MM.1S (cell line): ENCODE results near the gene ST6GALNAC2.
"Not testable (repeated sequence)": the region's sequence is repeated elsewhere in the genome, so short reads cannot be mapped to it uniquely, and the experiment has no call there.

Experiments used
- DNase-seq: peaks from one replicate; pipeline ENCODE4 v3.0.0-alpha.2; 2015
- H2AFZ ChIP-seq: fragments of 300-600 bp; sonication (generic); 2 replicates; pipeline ENCODE4 v1.6.0; 2016; ENCODE audit warnings: antibody characterized with exemption, low read length
- H3F3A ChIP-seq: fragments of 300-600 bp; sonication (generic); 2 replicates; pipeline ENCODE4 v1.6.1; 2016; ENCODE audit warnings: mild to moderate bottlenecking, antibody characterized with exemption, low read length, moderate library complexity, mixed read lengths; ENCODE audit not compliant: insufficient read depth
- H3K27ac ChIP-seq: fragments of 300-600 bp; sonication (generic); 2 replicates; pipeline ENCODE4 v1.5.1; 2016; ENCODE audit warnings: mild to moderate bottlenecking, low read length
- H3K27me3 ChIP-seq: fragments of 300-600 bp; sonication (generic); replicated peaks from 2 replicates; pipeline ENCODE4 v1.6.0; 2016; ENCODE audit warnings: low read length; ENCODE audit not compliant: insufficient read depth
- H3K36me3 ChIP-seq: fragments of 300-600 bp; sonication (generic); replicated peaks from 2 replicates; pipeline ENCODE4 v1.6.1; 2016; ENCODE audit warnings: mild to moderate bottlenecking, low read length, mixed read lengths; ENCODE audit not compliant: insufficient read depth
- H3K4me1 ChIP-seq: fragments of 300-600 bp; sonication (generic); 2 replicates; pipeline ENCODE4 v1.6.1; 2016; ENCODE audit warnings: low read length, mixed read lengths
- H3K4me2 ChIP-seq: fragments of 300-600 bp; sonication (generic); 2 replicates; pipeline ENCODE4 v1.6.0; 2016; ENCODE audit warnings: low read depth, low read length
- H3K4me3 ChIP-seq: fragments of 300-600 bp; sonication (generic); 2 replicates; pipeline ENCODE4 v1.5.1; 2016; ENCODE audit warnings: low read length, mixed read lengths
- H3K79me2 ChIP-seq: fragments of 300-600 bp; sonication (generic); 2 replicates; pipeline ENCODE4 v1.6.1; 2016; ENCODE audit warnings: mixed run types, low read length, mixed read lengths
- H3K9ac ChIP-seq: fragments of 300-600 bp; sonication (generic); 2 replicates; pipeline ENCODE4 v1.6.1; 2016; ENCODE audit warnings: low read length, mixed read lengths
- H3K9me2 ChIP-seq: fragments of 300-600 bp; sonication (generic); replicated peaks from 2 replicates; pipeline ENCODE4 v1.6.1; 2016; ENCODE audit warnings: mild to moderate bottlenecking, low read length, mixed read lengths; ENCODE audit not compliant: insufficient read depth
- H3K9me3 ChIP-seq: fragments of 300-600 bp; sonication (generic); replicated peaks from 2 replicates; pipeline ENCODE4 v1.6.1; 2016; ENCODE audit warnings: mild to moderate bottlenecking, low read length, mixed read lengths; ENCODE audit not compliant: insufficient read depth
- H4K20me1 ChIP-seq: fragments of 300-600 bp; sonication (generic); 2 replicates; pipeline ENCODE4 v1.6.1; 2016; ENCODE audit warnings: mild to moderate bottlenecking, low read length, moderate library complexity, mixed read lengths; ENCODE audit not compliant: insufficient read depth
- CTCF ChIP-seq: fragments of 300-600 bp; sonication (generic); IDR thresholded peaks from 2 replicates; pipeline ENCODE4 v1.5.1; 2016; ENCODE audit warnings: antibody characterized with exemption, low read length, mixed read lengths
- EZH2 ChIP-seq: fragments of 300-600 bp; sonication (generic); optimal IDR thresholded peaks from 2 replicates; pipeline ENCODE3; 2017; ENCODE audit warnings: low read depth, mild to moderate bottlenecking, antibody characterized with exemption, low read length, mixed read lengths
- EZH2phosphoT487 ChIP-seq: fragments of 300-600 bp; sonication (generic); IDR thresholded peaks from 2 replicates; pipeline ENCODE4 v1.6.1; 2018; ENCODE audit warnings: antibody characterized with exemption, low read length

ST6GALNAC2 gene

GRCh38 chr17:76617838-76618237, 32.2 kb upstream of the ST6GALNAC2 start:
- Histone ChIP-seq H2AFZ (no peak overlapping the region), H3K4me2 (no peak overlapping the region), H3K36me3 (no peaks in the 10 kb centered on the region), H3K27me3 (peaks cover 25% of the 10 kb centered on the region), H3K9me3 (no peaks in the 10 kb centered on the region), H3K4me3 (no peak overlapping the region), H3F3A (no peaks in the 10 kb centered on the region), H3K27ac (no peak overlapping the region), H4K20me1 (no peaks in the 10 kb centered on the region; the same call in 1 of the 2 replicates), H3K9me2 (no peaks in the 10 kb centered on the region), H3K79me2 (no peaks in the 10 kb centered on the region), H3K4me1 (no peaks in the 10 kb centered on the region), H3K9ac (no peak overlapping the region)
- DNase-seq, result no peak
- TF ChIP-seq EZH2phosphoT487 (no peak), EZH2 (no peak), CTCF (no peak)

DNA sequence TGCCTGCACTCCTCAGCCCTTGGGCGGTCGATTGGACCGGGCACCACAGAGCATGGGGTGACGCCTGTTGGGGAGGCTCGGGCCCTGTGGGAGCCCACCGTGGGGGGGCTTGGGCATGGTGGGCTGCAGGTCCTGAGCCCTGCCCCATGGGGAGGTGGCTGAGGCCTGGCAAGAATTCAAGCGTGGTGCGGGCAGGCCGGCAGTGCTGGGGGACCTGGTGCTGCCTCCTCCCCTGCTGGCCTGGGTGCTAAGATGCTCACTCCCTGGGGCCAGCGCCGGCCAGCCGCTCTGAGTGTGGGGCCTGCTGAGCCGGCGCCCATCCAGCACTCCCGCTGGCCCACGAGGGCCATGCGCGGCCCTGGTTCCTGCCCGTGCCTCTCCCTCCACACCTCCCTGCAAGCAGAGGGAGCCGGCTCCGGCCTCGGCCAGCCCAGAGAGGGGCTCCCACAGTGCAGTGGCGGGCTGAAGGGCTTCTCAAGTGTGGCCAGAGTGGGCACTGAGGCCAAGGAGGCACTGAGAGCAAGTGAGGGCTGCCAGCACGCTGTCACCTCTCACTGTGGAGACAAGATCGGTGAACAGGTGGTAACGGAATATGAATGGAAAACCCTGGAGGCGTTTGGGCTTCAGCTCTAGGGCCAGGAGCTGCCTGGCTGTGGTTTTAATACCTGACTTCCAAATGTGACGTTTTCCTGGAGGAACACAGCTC, 29.4 kb upstream of the ST6GALNAC2 start:
- no peak for TF ChIP-seq EZH2phosphoT487
- no peak for TF ChIP-seq CTCF
- no peak for TF ChIP-seq EZH2
- no peaks in the 10 kb centered on the region for H4K20me1 ChIP-seq
- H3K27me3 ChIP-seq, result peaks cover 30% of the 10 kb centered on the region
- no peak overlapping the region for H3K9ac ChIP-seq
- H3K79me2 ChIP-seq, result no peaks in the 10 kb centered on the region
- no peaks in the 10 kb centered on the region for H3K9me3 ChIP-seq
- H3K27ac ChIP-seq, result no peak overlapping the region
- no peak overlapping the region for H3K4me3 ChIP-seq
- no peaks in the 10 kb centered on the region for H3F3A ChIP-seq
- no peak overlapping the region for H2AFZ ChIP-seq
- DNase-seq, result no peak
- no peak overlapping the region for H3K4me2 ChIP-seq
- H3K4me1 ChIP-seq, result no peaks in the 10 kb centered on the region
- no peaks in the 10 kb centered on the region for H3K36me3 ChIP-seq
- no peaks in the 10 kb centered on the region for H3K9me2 ChIP-seq

DNA sequence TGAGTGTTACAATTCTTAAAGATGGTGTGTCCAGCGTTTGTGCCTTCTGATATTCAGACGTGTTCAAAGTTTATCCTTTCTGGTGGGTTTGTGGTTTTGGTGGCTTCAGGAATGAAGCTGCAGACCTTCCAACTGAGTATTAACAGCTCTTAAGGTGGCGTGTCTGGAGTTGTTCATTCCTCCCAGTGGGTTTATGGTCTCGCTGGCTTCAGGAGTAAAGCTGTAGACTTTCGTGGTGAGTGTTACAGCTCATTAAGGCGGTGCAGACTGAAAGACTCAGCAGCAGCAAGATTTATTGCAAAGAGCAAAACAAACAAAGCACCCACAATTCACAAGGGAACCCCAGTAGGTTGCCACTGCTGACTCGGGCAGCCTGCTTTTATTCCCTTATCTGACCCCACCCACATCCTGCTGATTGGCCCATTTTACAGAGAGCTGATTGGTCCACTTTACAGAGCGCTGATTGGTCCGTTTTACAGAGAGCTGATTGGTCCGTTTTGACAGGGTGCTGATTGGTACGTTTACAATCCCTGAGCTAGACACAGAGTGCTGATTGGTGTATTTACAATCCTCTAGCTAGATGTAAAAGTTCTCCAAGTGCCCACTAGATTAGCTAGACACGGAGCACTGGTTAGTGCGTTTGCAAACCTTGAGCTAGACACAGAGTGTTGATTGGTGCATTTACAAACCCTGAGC, 28.6 kb upstream of the ST6GALNAC2 start:
- DNase-seq, H3K9me3 ChIP-seq, H3K4me1 ChIP-seq, H3K9ac ChIP-seq, H3F3A ChIP-seq, H3K4me2 ChIP-seq, H3K9me2 ChIP-seq, H4K20me1 ChIP-seq, H3K4me3 ChIP-seq, H2AFZ ChIP-seq, H3K27ac ChIP-seq, H3K79me2 ChIP-seq, H3K36me3 ChIP-seq: not testable (repeated sequence)
- peaks cover 28% of the 10 kb centered on the region for H3K27me3 ChIP-seq
